GM10266 (cell line): ENCODE results near the gene FHIP1A.

Source experiments
- DNase-seq: peaks from one replicate; pipeline ENCODE4 v3.0.0; 2012; ENCODE audit errors: extremely low spot score
- TF ChIP-seq, protein P1 (sequence below): IDR thresholded peaks from 2 replicates; pipeline ENCODE4 v1.5.1; 2012; ENCODE audit warnings: mild to moderate bottlenecking, low read depth; ENCODE audit not compliant: control insufficient read depth, insufficient read depth; ENCODE audit errors: missing control alignments

FHIP1A gene

DNA sequence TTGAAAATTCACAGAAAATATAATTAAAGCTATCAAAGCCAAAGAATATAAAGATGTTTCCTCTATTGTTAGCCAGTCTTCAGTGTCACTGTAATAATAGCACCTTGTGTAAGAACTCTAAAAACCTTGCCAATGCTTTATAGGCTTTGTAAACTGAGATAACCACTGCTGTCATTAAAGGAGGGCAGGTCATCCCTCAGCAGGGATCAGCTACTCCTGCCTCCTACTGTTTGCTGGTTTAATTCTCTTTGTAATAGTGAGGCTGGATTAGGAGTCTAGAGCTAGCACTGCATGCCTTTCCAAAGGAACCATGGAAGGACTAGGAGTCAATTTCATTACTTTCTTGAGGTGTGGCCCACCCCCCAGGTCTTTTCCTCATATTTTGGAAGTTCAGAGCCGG lies 46.2 kb downstream of the FHIP1A start:
- TF ChIP-seq, protein P1, sequence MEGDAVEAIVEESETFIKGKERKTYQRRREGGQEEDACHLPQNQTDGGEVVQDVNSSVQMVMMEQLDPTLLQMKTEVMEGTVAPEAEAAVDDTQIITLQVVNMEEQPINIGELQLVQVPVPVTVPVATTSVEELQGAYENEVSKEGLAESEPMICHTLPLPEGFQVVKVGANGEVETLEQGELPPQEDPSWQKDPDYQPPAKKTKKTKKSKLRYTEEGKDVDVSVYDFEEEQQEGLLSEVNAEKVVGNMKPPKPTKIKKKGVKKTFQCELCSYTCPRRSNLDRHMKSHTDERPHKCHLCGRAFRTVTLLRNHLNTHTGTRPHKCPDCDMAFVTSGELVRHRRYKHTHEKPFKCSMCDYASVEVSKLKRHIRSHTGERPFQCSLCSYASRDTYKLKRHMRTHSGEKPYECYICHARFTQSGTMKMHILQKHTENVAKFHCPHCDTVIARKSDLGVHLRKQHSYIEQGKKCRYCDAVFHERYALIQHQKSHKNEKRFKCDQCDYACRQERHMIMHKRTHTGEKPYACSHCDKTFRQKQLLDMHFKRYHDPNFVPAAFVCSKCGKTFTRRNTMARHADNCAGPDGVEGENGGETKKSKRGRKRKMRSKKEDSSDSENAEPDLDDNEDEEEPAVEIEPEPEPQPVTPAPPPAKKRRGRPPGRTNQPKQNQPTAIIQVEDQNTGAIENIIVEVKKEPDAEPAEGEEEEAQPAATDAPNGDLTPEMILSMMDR = no peak
- DNase-seq = no peak

DNA sequence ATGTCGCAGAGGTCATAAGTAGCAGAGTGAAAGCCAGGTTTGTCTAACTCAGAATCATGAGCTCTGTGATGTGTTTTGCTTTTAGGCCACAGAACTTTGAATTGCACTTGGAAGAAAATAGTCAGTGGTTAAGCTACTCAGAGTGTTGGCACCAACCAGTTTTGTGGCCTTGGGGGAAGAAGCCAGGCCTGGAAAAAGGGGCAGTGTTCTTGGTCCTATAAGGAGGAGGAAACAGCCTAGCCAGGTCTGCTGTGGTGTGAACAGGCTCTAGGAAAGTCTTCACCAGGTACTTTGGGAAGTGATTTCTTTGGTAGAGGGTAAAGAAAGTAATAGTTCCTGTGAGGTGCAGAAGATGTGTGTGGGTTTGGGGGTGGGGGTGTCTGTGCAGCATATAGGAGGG lies 49.2 kb downstream of the FHIP1A start:
- no peak for DNase-seq
- TF ChIP-seq, protein P1 = no peak
